ENCODE results near the gene EPS8.

Gene EPS8

DNA sequence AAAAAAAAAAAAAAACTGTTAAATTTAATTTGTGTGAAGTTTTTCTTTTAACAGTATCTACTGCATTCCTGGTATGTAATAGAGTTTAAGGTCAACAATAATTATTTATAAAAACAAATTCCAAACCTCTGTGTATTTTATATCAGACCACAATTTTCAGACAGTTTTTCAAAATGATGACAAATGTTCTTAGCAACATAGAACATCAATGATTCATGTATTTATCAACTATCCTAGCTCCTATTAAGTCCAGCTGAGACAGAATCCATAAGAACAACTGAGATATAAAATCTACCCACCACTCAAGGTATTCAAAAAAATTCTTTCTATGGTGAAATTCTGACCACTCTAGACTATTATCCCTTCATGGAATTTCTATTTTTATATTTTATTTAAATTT lies 144.5 kb downstream of the EPS8 start:
- DNase-seq, result no peak
- Histone ChIP-seq H3K4me3 (ENCODE audit: insufficient read depth in 1 of 2, low read depth in 1 of 2, low read length in 2 of 2) (no peak overlapping the region), H3K36me3 (ENCODE audit: control insufficient read depth in 1 of 2, insufficient read depth in 2 of 2, low read depth in 1 of 2, low read length in 2 of 2) (peaks cover 9 to 78% of the 10 kb centered on the region in 2 experiments), H2BK5ac (ENCODE audit: low read depth, low read length, poor library complexity, severe bottlenecking) (no peak overlapping the region), H2BK120ac (ENCODE audit: low read depth, low read length) (no peak overlapping the region), H2BK15ac (ENCODE audit: low read depth, poor library complexity, severe bottlenecking) (no peak overlapping the region), H3K79me1 (replicated peaks; ENCODE audit: low read length, poor library complexity, severe bottlenecking) (peaks cover 8% of the 10 kb centered on the region), H3K14ac (ENCODE audit: low read length in 2 of 2) (no peak overlapping the region), H3K9ac (ENCODE audit: low read length) (no peak overlapping the region), H4K91ac (ENCODE audit: low read length) (no peak overlapping the region), H3K4me1 (ENCODE audit: control insufficient read depth, insufficient read depth, low read depth, low read length) (no peaks in the 10 kb centered on the region), H3K4me2 (ENCODE audit: low read length, poor library complexity, severe bottlenecking) (no peak overlapping the region), H3K27ac (ENCODE audit: low read length, poor library complexity, severe bottlenecking) (no peak overlapping the region), H3K4ac (ENCODE audit: low read depth in 1 of 2, low read length in 2 of 2) (no peak overlapping the region), H3K18ac (ENCODE audit: low read depth in 1 of 2, low read length in 2 of 2) (no peak overlapping the region), H4K8ac (ENCODE audit: low read length) (no peak overlapping the region), H3K9me3 (ENCODE audit: control insufficient read depth, low read length) (no peaks in the 10 kb centered on the region), H2AFZ (ENCODE audit: low read depth, low read length) (no peak overlapping the region), H3K23ac (ENCODE audit: low read length in 2 of 2) (no peak overlapping the region), H2BK12ac (ENCODE audit: low read length in 2 of 2) (no peak overlapping the region), H3K27me3 (ENCODE audit: control insufficient read depth in 1 of 2, insufficient read depth in 1 of 2, low read length in 2 of 2) (no peaks in the 10 kb centered on the region), H2AK5ac (ENCODE audit: low read length, severe bottlenecking) (no peak overlapping the region)

DNA sequence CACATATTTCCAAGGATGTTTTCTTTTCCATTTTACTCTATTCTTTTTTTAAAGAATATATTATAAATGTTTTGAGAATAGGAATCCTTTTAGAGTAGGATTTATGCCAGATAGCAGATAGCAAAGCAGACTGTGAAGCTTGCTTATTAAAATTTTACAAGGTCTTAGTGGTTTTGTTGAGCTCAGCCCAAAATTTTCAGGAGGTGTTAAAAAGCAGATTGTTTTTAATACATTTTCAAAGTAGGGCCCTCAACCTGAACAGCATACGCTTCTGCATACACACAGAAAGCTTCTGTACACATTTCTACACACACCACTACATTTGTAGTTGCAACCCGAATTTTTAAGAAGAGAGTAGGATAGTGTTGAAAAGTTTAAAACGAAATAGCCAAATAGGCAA lies 151.0 kb downstream of the EPS8 start:
- no peaks in the 10 kb centered on the region for H3K9me3 ChIP-seq (ENCODE audit: control insufficient read depth, low read length)
- peaks cover 5% of the 10 kb centered on the region for H3K4me1 ChIP-seq (ENCODE audit: control insufficient read depth, insufficient read depth, low read depth, low read length)
- H3K14ac ChIP-seq (ENCODE audit: low read length in 2 of 2), result no peak overlapping the region
- no peak overlapping the region for H2BK120ac ChIP-seq (ENCODE audit: low read depth, low read length)
- no peak overlapping the region for H4K91ac ChIP-seq (ENCODE audit: low read length)
- peak overlapping the region; percentile 74 for H3K27ac ChIP-seq (ENCODE audit: low read length, poor library complexity, severe bottlenecking)
- H3K4me2 ChIP-seq (ENCODE audit: low read length, poor library complexity, severe bottlenecking), result no peak overlapping the region
- no peak overlapping the region for H3K4me3 ChIP-seq (ENCODE audit: insufficient read depth in 1 of 2, low read depth in 1 of 2, low read length in 2 of 2)
- peaks cover 2 to 48% of the 10 kb centered on the region in 2 experiments for H3K36me3 ChIP-seq (ENCODE audit: control insufficient read depth in 1 of 2, insufficient read depth in 2 of 2, low read depth in 1 of 2, low read length in 2 of 2)
- no peak for DNase-seq
- peaks cover 7% of the 10 kb centered on the region for H3K79me1 ChIP-seq (replicated peaks; ENCODE audit: low read length, poor library complexity, severe bottlenecking)
- H3K18ac ChIP-seq (ENCODE audit: low read depth in 1 of 2, low read length in 2 of 2), result no peak overlapping the region
- H2AFZ ChIP-seq (ENCODE audit: low read depth, low read length), result no peak overlapping the region
- H4K8ac ChIP-seq (ENCODE audit: low read length), result no peak overlapping the region
- H3K9ac ChIP-seq (ENCODE audit: low read length), result peak overlapping the region; percentile 41
- no peak overlapping the region for H3K4ac ChIP-seq (ENCODE audit: low read depth in 1 of 2, low read length in 2 of 2)
- H2BK15ac ChIP-seq (ENCODE audit: low read depth, poor library complexity, severe bottlenecking), result no peak overlapping the region
- no peaks in the 10 kb centered on the region for H3K27me3 ChIP-seq (ENCODE audit: control insufficient read depth in 1 of 2, insufficient read depth in 1 of 2, low read length in 2 of 2)
- no peak overlapping the region for H2BK5ac ChIP-seq (ENCODE audit: low read depth, low read length, poor library complexity, severe bottlenecking)
- no peak overlapping the region for H3K23ac ChIP-seq (ENCODE audit: low read length in 2 of 2)
- no peak overlapping the region for H2AK5ac ChIP-seq (ENCODE audit: low read length, severe bottlenecking)
- no peak overlapping the region for H2BK12ac ChIP-seq (ENCODE audit: low read length in 2 of 2)
- WGBS, result no CpG with 5 or more reads among the region's 3 CpGs

- no peaks in the 10 kb centered on the region for H3K9me3 ChIP-seq (ENCODE audit: control insufficient read depth, low read length)
- H3K14ac ChIP-seq (ENCODE audit: low read length in 2 of 2), result no peak overlapping the region
- no peak overlapping the region for H2BK12ac ChIP-seq (ENCODE audit: low read length in 2 of 2)
- H2BK120ac ChIP-seq (ENCODE audit: low read depth, low read length), result no peak overlapping the region
- H3K4ac ChIP-seq (ENCODE audit: low read depth in 1 of 2, low read length in 2 of 2), result no peak overlapping the region
- H2AFZ ChIP-seq (ENCODE audit: low read depth, low read length), result no peak overlapping the region
- H3K4me3 ChIP-seq (ENCODE audit: insufficient read depth in 1 of 2, low read depth in 1 of 2, low read length in 2 of 2), result no peak overlapping the region
- H2BK15ac ChIP-seq (ENCODE audit: low read depth, poor library complexity, severe bottlenecking), result no peak overlapping the region
- WGBS, result 95% methylated on average over 1 of the region's 1 CpG
- H3K18ac ChIP-seq (ENCODE audit: low read depth in 1 of 2, low read length in 2 of 2), result no peak overlapping the region
- H2BK5ac ChIP-seq (ENCODE audit: low read depth, low read length, poor library complexity, severe bottlenecking), result no peak overlapping the region
- H3K27ac ChIP-seq (ENCODE audit: low read length, poor library complexity, severe bottlenecking), result no peak overlapping the region
- peak overlapping the region; percentile 41 for H3K9ac ChIP-seq (ENCODE audit: low read length)
- no peak overlapping the region for H2AK5ac ChIP-seq (ENCODE audit: low read length, severe bottlenecking)
- H3K36me3 ChIP-seq (ENCODE audit: control insufficient read depth in 1 of 2, insufficient read depth in 2 of 2, low read depth in 1 of 2, low read length in 2 of 2), result peaks cover 4 to 35% of the 10 kb centered on the region in 2 experiments
- peaks cover 8% of the 10 kb centered on the region for H3K4me1 ChIP-seq (ENCODE audit: control insufficient read depth, insufficient read depth, low read depth, low read length)
- H3K23ac ChIP-seq (ENCODE audit: low read length in 2 of 2), result no peak overlapping the region
- peaks cover 6% of the 10 kb centered on the region for H3K79me1 ChIP-seq (replicated peaks; ENCODE audit: low read length, poor library complexity, severe bottlenecking)
- no peak for DNase-seq
- no peak overlapping the region for H3K4me2 ChIP-seq (ENCODE audit: low read length, poor library complexity, severe bottlenecking)
- H4K91ac ChIP-seq (ENCODE audit: low read length), result no peak overlapping the region
- no peak overlapping the region for H4K8ac ChIP-seq (ENCODE audit: low read length)
- H3K27me3 ChIP-seq (ENCODE audit: control insufficient read depth in 1 of 2, insufficient read depth in 1 of 2, low read length in 2 of 2), result no peaks in the 10 kb centered on the region
Measured at GRCh38 chr12:15636060-15636890, 152.9 kb downstream of the EPS8 start.

DNA sequence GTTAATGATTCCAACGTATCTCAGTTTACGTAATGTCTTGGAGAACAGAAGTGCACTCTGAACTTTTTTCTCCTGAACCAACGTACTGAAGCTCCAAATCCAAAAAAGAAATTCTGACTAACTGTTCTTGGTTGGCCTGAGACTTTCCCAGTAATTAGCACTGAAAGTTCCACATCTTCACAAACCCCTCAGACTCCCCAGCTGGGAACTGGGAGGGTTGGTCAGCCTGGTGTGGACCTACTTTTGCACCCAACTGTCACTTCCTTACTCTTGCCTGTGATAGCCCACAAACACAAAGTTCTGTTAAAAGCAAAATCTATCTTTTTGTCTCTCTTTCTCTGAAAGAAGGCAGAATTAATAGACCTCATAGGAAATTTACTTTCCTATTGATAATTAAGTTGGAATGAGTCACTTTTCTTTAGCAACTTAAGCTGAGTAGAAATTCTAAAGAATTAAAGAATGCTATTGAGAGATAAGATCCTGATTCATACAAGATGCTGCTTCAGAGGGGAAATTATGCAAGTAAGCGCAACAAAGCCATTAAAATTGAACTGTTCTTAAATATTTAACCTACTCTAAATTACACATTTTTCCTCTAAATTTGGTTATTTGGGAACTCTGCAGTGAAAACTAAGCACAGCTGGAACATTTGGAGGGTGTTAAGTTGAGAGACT lies 155.0 kb downstream of the EPS8 start:
- peak overlapping the region; percentile 52 for H2BK120ac ChIP-seq (ENCODE audit: low read depth, low read length)
- no peaks in the 10 kb centered on the region for H3K27me3 ChIP-seq (ENCODE audit: control insufficient read depth in 1 of 2, insufficient read depth in 1 of 2, low read length in 2 of 2)
- no peak overlapping the region for H2BK12ac ChIP-seq (ENCODE audit: low read length in 2 of 2)
- H3K4me2 ChIP-seq (ENCODE audit: low read length, poor library complexity, severe bottlenecking), result no peak overlapping the region
- peaks cover 9% of the 10 kb centered on the region for H3K4me1 ChIP-seq (ENCODE audit: control insufficient read depth, insufficient read depth, low read depth, low read length)
- H3K18ac ChIP-seq (ENCODE audit: low read depth in 1 of 2, low read length in 2 of 2), result peak overlapping the region; percentile 46 to 52
- H2AFZ ChIP-seq (ENCODE audit: low read depth, low read length), result no peak overlapping the region
- H2AK5ac ChIP-seq (ENCODE audit: low read length, severe bottlenecking), result peak overlapping the region; percentile 94
- peaks cover 3 to 26% of the 10 kb centered on the region in 2 experiments for H3K36me3 ChIP-seq (ENCODE audit: control insufficient read depth in 1 of 2, insufficient read depth in 2 of 2, low read depth in 1 of 2, low read length in 2 of 2)
- H3K27ac ChIP-seq (ENCODE audit: low read length, poor library complexity, severe bottlenecking), result no peak overlapping the region
- no peaks in the 10 kb centered on the region for H3K9me3 ChIP-seq (ENCODE audit: control insufficient read depth, low read length)
- H3K4ac ChIP-seq (ENCODE audit: low read depth in 1 of 2, low read length in 2 of 2), result no peak overlapping the region
- peak overlapping the region in 1 of 2 experiments; percentile 5 for H3K4me3 ChIP-seq (ENCODE audit: insufficient read depth in 1 of 2, low read depth in 1 of 2, low read length in 2 of 2)
- 91% methylated on average over 3 of the region's 4 CpGs for WGBS
- no peak overlapping the region for H3K14ac ChIP-seq (ENCODE audit: low read length in 2 of 2)
- H2BK5ac ChIP-seq (ENCODE audit: low read depth, low read length, poor library complexity, severe bottlenecking), result no peak overlapping the region
- no peak overlapping the region for H4K8ac ChIP-seq (ENCODE audit: low read length)
- H2BK15ac ChIP-seq (ENCODE audit: low read depth, poor library complexity, severe bottlenecking), result no peak overlapping the region
- H3K23ac ChIP-seq (ENCODE audit: low read length in 2 of 2), result no peak overlapping the region
- H3K79me1 ChIP-seq (replicated peaks; ENCODE audit: low read length, poor library complexity, severe bottlenecking), result peaks cover 6% of the 10 kb centered on the region
- H3K9ac ChIP-seq (ENCODE audit: low read length), result peak overlapping the region; percentile 53
- DNase-seq, result peak; percentile 59
- no peak overlapping the region for H4K91ac ChIP-seq (ENCODE audit: low read length)

Data from mesenchymal stem cell (in vitro differentiated cells and primary cell).